H1 (cell line): ENCODE results near the gene ZNF692. TPM values are rescaled to one million over a fixed set of nuclear protein-coding genes. Genes with fewer than 3 reads are reported as not detected.

ENCODE experiments used
- ASH2L ChIP-seq: fragments of 200-600, 300-600 bp; sonication (generic); IDR thresholded peaks from one replicate; pipeline ENCODE4 v1.7.1; 2017; ENCODE audit warnings: low read length
- BRCA1 ChIP-seq: IDR thresholded peaks from 2 replicates; pipeline ENCODE4 v1.6.1; 2012; ENCODE audit warnings: low read depth, low read length, improper control_type of control experiment
- CEBPB ChIP-seq: IDR thresholded peaks from 2 replicates; pipeline ENCODE4 v1.6.1; 2012; ENCODE audit warnings: low read depth, low read length
- CHD1 ChIP-seq: IDR thresholded peaks from 2 replicates; pipeline ENCODE4 v1.6.1; 2012; ENCODE audit warnings: low read depth, low read length, improper control_type of control experiment
- CHD2 ChIP-seq: IDR thresholded peaks from 2 replicates; pipeline ENCODE4 v1.6.1; 2012; ENCODE audit warnings: low read length, improper control_type of control experiment
- EGR1 ChIP-seq: IDR thresholded peaks from 2 replicates; pipeline ENCODE4 v1.6.1; 2011; ENCODE audit warnings: low read depth, low read length, borderline replicate concordance
- JUND ChIP-seq: IDR thresholded peaks from 2 replicates; pipeline ENCODE4 v1.6.1; 2011; ENCODE audit warnings: mild to moderate bottlenecking, improper control_type of control experiment, low read length
- KDM1A ChIP-seq: fragments of 200-600, 300-600 bp; sonication (generic); IDR thresholded peaks from 2 replicates; pipeline ENCODE4 v1.7.1; 2016; ENCODE audit warnings: mild to moderate bottlenecking, low read length, borderline replicate concordance
- KDM4A ChIP-seq: IDR thresholded peaks from one replicate; pipeline ENCODE4 v1.7.1; 2012; ENCODE audit warnings: low read depth, mild to moderate bottlenecking, moderate library complexity, low read length, inconsistent platforms; ENCODE audit not compliant: severe bottlenecking
- NRF1 ChIP-seq: IDR thresholded peaks from 2 replicates; pipeline ENCODE4 v1.6.1; 2011; ENCODE audit warnings: mild to moderate bottlenecking, low read depth, low read length, improper control_type of control experiment
- PHF8 ChIP-seq: fragments of 200-600 bp; sonication (generic); conservative IDR thresholded peaks from 2 replicates; pipeline ENCODE4 v1.7.1; 2012; ENCODE audit warnings: low read depth, mild to moderate bottlenecking, inconsistent platforms, low read length, moderate library complexity
- POLR2AphosphoS5 ChIP-seq: IDR thresholded peaks from 2 replicates; pipeline ENCODE4 v1.6.1; 2011; ENCODE audit warnings: low read depth, low read length
- POU5F1 ChIP-seq: IDR thresholded peaks from 2 replicates; pipeline ENCODE4 v1.6.1; 2011; ENCODE audit warnings: low read depth, mild to moderate bottlenecking, low read length, moderate library complexity
- RBBP5 ChIP-seq: IDR thresholded peaks from 2 replicates; pipeline ENCODE4 v1.7.1; 2012; ENCODE audit warnings: low read depth, mild to moderate bottlenecking, inconsistent platforms, low read length, moderate library complexity, borderline replicate concordance
- RFX5 ChIP-seq: IDR thresholded peaks from 2 replicates; pipeline ENCODE4 v1.6.1; 2011; ENCODE audit warnings: low read depth, low read length, improper control_type of control experiment, borderline replicate concordance
- RXRA ChIP-seq: IDR thresholded peaks from 2 replicates; pipeline ENCODE4 v1.6.1; 2011; ENCODE audit warnings: low read depth, mild to moderate bottlenecking, low read length, moderate library complexity; ENCODE audit not compliant: insufficient read depth
- SIN3A ChIP-seq, 2 experiments: IDR thresholded peaks in 1 of 2; conservative IDR thresholded peaks in 1 of 2; 2 replicates each; pipeline ENCODE4 v1.6.1; 2011 to 2012; ENCODE audit warnings: low read length in 2 of 2, improper control_type of control experiment in 1 of 2, low read depth in 1 of 2, mild to moderate bottlenecking in 1 of 2
- SP4 ChIP-seq: IDR thresholded peaks from 2 replicates; pipeline ENCODE4 v1.6.1; 2012; ENCODE audit warnings: low read length, inconsistent platforms
- SUZ12 ChIP-seq: fragments of 200-600 bp; sonication (generic); IDR thresholded peaks from 2 replicates; pipeline ENCODE4 v1.6.1; 2012; ENCODE audit warnings: mild to moderate bottlenecking, inconsistent platforms, low read length, moderate library complexity, mixed read lengths
- TAF1 ChIP-seq: IDR thresholded peaks from 2 replicates; pipeline ENCODE4 v1.6.1; 2011; ENCODE audit warnings: mild to moderate bottlenecking, low read depth, low read length
- polyA plus RNA-seq, 7 experiments: library from polyadenylated mRNA; depleted of rRNA in 3 of 7; stranded (reverse) in 5 of 7; unstranded in 2 of 7; fragments of >200 nt in 5 of 7; fragments of 200-250 nt in 2 of 7; gene quantifications; 1 replicate in 5 of 7; 2 replicates in 1 of 7; 4 replicates in 1 of 7; pipeline versions ENCODE4 v1.2.1 to v1.2.3, GENCODE V29; 2011 to 2013; ENCODE audit warnings: missing spikeins in 2 of 7, mixed read lengths in 2 of 7
- total RNA-seq: library from RNA; stranded (reverse); fragmentation: NEBNext Ultra II Directional; extraction: Animal tissue kit (Norgen Biotek cat#: 25700); gene quantifications from 2 replicates; pipeline ENCODE4 v1.2.1, GENCODE V29; 2021
- TF ChIP-seq, protein P1 (sequence below): IDR thresholded peaks from 2 replicates; pipeline ENCODE4 v1.6.1; 2011; ENCODE audit warnings: low read length, improper control_type of control experiment
- TF ChIP-seq, protein P2 (sequence below): IDR thresholded peaks from 2 replicates; pipeline ENCODE4 v1.6.1; 2012; ENCODE audit warnings: inconsistent platforms

ZNF692 gene
- total and polyA plus RNA-seq, 2 of the 8 experiments (the other 6 are each of a cell fraction or from before 2014, with no cell fraction given), result 38.4 to 52.3 TPM

DNA sequence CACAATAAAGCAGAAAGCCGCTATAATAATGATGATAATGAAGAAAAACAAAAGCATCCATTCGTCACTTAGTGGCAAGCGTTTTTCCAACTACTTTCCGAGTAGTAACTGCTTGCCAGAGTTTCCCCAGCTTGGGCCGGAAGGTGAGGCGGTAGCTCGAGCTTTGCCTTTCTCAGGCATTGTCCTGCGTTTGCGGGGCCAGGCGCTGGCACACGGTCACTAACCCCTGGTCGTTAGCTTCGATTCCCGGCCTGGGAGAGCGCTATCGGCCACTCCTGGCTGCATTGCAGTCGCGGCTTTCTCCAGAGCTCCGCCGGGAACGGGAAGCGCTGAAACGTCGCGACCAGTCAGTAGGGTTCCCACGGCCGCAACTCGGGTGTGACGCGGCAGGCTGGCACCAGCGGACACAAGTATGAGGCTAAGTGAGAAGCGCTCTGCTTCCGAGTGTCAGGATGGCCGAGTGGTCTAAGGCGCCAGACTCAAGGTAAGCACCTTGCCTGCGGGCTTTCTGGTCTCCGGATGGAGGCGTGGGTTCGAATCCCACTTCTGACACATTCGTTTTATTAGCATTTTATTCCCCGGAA is 14.6 kb upstream of the ZNF692 start (continued):
- TF ChIP-seq POU5F1 (no peak), KDM1A (peak; percentile 4; the same call in 1 of the 2 replicates), ASH2L (peak; percentile 99), SP4 (no peak), SUZ12 (no peak), JUND (no peak), CHD2 (peak; percentile 79), CHD1 (no peak), CEBPB (peak; percentile 66), BRCA1 (peak; percentile 60; the same call in 1 of the 2 replicates), RFX5 (peak; percentile 18; the same call in 1 of the 2 replicates), EGR1 (no peak), RBBP5 (peak; percentile 99), TAF1 (no peak), RXRA (no peak), SIN3A (conservative IDR thresholded peaks at IDR 0.05 in 1 of 2, IDR thresholded peaks at IDR 0.05 in 1 of 2; ENCODE audit: low read depth in 1 of 2, low read length in 2 of 2) (peak in 1 of 2 experiments; percentile 83; a peak in 1 of 4 replicates), KDM4A (peak; percentile 23), NRF1 (peak; percentile 47; the same call in 1 of the 2 replicates), POLR2AphosphoS5 (peak; percentile 14; the same call in 1 of the 2 replicates), PHF8 (peak; percentile 48; the same call in 1 of the 2 replicates)
- TF ChIP-seq, protein P1, sequence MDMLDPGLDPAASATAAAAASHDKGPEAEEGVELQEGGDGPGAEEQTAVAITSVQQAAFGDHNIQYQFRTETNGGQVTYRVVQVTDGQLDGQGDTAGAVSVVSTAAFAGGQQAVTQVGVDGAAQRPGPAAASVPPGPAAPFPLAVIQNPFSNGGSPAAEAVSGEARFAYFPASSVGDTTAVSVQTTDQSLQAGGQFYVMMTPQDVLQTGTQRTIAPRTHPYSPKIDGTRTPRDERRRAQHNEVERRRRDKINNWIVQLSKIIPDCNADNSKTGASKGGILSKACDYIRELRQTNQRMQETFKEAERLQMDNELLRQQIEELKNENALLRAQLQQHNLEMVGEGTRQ, result no peak
- TF ChIP-seq, protein P2, sequence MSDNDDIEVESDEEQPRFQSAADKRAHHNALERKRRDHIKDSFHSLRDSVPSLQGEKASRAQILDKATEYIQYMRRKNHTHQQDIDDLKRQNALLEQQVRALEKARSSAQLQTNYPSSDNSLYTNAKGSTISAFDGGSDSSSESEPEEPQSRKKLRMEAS, result no peak
